HG03103 (cell line): ENCODE data around the gene NUB1.

Experiments
- ATAC-seq: cut with Tn5 transposase; IDR thresholded peaks from one replicate; pipeline ENCODE4 v1.9.1; 2021; ENCODE audit warnings: low read depth; ENCODE audit not compliant: unreplicated experiment

Gene NUB1

GRCh38 chr7:151386301-151387160, 44.9 kb downstream of the NUB1 start:
- ATAC-seq = no peak

GRCh38 chr7:151387161-151388006, 45.8 kb downstream of the NUB1 start:
- ATAC-seq = no peak

DNA sequence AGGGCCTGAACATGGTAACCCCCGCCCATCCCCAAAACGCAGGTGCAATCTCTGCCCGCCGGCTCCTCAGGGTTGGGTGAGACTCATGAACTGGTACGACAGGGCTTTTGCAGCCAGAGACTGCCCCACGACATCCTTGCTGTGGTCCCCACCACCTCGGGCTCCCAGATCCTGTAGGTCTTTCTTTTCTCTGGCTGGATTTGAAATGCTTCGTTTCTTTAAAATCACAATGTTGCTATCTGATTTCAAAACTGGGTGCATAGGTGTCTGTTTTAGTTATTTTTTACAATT, 46.3 kb downstream of the NUB1 start:
- ATAC-seq = no peak

DNA sequence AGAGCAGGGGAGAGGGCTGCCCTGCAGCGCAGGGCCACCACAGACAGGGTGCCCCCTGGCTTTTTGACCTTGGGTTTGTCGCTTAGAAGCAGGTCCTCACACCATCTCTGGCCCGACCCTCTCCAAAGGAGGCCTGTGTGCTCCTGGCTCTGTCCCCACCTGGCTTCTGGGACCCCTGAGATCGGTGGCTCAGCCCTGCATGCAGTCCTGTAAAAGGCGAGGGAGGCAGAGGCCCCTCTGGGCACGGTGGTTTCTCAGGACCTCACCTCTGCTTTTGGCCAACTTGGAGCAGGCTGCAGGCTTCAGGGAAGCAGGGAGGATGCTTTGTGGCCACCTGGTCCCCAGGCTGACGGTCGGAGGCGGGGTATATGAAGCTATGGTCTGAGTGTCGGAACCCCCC, 46.8 kb downstream of the NUB1 start:
- no peak for ATAC-seq

DNA sequence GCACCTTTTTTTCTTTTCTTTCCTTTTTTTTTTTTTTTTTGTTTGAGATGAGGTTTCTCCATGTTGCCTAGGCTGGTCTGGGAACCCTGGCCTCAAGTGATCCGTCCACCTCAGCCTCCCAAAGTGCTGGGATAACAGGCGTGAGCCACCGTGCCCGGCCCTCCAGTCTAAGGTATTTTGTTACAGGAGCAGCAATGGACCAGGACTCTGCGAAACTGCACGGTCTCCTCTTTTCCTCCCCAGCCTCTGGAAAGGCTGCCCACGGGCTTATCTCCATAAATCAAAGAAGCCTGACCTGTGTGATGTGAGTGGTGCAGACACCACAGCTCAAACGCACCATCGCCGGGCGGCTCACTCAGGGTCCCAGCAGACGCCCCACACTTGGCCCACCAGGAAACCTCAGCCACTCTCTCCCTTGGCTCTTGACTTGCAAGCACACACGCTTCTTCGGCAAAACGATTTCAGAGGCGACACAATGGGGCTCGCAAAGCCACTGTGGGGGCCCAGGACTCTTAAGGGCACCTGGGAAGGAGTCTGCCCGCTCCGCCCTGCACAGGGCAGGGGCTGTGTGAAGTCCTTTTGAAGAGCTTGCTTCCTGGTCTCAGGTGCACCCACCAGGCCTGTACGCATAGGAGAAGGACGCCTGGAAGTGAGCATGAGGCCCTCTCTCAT, 47.6 kb downstream of the NUB1 start:
- ATAC-seq = no peak

DNA sequence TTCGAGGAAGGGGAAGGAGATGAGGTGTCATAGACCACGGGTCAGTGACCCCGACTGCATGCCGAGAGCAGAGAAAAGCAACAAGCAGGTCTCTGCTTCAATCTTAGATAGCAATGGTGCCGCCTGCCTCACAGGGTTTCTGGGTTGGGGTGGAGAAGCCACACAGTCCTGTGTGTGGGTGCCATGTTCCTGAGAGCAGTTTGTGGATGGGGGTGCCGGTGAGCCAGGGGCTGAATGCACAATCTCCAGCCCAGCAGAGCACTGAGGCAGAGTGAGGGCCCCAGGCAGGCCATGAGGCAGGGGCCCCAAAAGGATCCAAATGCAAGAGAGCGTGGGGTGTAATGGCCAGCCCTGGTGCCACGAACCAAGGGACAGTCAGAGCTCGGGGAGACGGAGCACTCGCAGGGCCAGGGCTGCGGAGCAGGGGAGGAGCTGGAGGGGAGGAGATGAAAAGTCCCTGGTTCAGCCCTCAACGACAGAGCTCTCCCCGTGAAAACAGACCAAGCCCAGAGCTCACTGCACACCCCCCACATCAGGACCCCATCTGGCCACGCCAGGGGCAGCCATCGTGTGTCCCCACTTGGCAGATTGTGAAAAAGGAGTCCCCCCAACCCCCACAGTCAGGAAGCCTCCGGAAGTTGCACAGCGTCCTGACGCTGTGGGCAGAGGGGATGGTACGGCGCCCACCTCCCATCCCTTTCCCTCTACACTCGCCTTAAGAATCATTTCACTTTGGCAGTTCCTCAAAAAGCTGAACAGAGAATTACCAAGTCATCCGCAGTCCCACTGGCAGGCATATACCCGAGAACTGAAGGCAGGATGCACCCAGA, 48.4 kb downstream of the NUB1 start:
- ATAC-seq = no peak

GRCh38 chr7:151390598-151391357, 49.2 kb downstream of the NUB1 start:
- ATAC-seq = no peak

DNA sequence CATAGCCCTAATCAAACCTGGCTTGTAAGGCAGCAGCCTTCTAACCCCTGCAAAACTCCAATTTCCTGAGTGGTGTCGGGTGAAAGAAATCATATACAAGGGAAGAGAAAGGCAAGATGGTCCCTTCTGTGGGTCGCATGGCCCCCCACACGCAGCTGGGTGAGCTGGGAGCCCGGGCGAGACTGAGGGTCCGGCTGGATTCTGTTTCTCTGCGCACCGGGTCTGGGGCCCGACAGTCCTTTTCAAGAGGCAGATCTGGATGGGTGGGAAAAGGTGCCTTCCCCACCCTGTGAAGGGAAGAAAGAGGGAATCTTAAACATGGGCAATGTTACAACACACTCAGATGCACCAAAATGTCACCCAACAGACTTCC, 49.7 kb downstream of the NUB1 start:
- ATAC-seq = no peak

GRCh38 chr7:151392002-151392401, 50.4 kb downstream of the NUB1 start:
- ATAC-seq = no peak

- no peak for ATAC-seq
Observed at GRCh38 chr7:151392426-151392825, 50.8 kb downstream of the NUB1 start.

DNA sequence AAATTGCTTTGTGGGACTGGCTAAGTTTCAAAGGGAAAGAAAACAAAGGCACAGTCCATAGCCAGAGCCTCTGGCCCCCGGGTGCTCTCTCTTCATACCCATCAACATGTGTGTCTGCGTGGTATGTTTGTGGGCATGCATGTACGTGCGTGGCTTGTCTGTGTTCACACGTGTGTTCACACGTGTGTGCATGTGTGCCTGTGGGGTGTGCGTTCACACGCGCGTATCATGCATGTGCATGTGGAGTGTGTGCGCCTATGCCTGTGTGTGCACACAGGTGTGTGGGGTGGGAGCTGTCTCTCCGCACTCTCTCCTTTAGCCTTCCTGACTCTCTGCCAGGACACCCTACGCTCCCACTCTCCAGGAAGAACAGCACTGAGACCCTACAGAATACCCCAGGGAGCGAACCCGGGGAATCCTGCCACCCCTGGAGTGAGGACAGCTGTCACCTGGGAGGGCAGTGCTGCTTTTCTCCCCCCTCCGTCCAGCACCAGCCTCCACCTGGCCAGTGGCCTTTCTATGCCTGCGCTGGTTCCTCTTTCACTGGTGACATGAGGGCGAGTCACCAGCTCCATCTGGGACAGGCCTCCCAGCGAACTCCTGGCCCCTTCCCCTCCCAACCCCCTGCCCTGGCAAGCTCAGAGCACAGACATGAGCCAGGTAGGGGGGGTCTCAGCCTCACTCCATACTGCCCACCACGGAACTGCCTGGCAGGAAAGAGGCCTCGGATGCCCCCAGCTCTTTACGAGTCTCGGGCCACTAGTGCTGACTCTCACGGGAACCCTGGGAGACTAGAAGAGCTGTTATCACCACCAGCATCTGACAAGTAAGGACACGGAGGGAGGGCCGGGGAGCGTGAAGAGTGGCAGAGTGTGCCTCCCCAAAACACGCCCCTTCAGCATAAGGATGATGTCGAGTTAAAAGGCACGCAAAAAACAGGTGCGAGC, 51.7 kb downstream of the NUB1 start:
- no peak for ATAC-seq

DNA sequence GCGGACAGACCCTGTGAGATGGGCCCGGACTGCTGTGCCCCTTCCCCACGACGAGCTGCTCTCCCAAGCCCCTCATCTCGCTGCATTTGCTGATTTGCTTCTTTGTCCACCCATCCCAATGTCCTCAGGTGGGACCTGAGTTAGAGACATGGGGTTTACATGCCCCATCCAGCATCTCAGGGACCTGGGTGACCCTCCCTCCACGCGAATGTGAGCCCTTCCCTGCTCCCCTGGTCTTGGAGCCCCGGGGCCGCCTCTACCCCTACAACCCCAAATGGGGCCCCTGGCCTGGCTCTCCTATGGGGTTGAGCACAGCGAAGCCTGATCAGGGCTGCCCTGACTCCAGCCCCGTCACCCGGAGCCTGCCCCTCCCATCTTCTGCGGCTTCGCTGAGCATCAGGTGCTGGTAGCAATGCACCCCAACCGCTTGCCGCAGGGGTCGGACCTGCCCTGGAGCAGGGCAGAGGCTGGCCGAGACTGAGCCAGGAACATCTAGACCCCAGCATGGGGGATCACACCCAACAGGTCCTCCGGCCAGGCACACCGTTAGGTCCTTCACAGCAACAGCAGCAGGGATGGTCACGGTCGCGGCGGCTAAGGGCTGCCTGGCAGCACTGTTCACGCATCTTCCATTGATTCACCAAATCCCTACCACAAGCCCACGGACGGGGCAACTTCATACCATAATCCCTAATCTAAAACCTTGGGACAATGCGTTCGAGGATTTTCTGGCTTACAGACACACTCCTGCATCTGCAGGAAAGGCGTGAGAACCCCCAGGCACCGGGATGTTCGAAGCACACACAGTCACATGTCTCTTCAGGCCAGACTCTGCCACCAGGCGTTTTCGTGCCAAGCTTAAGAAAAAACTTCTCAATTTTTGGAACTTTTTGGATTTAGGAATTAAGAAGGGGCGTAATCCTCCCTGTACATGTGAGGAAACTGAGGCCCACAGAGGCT, 52.7 kb downstream of the NUB1 start:
- ATAC-seq = no peak

- no peak for ATAC-seq
Observed at GRCh38 chr7:151395036-151395367, 53.4 kb downstream of the NUB1 start.

DNA sequence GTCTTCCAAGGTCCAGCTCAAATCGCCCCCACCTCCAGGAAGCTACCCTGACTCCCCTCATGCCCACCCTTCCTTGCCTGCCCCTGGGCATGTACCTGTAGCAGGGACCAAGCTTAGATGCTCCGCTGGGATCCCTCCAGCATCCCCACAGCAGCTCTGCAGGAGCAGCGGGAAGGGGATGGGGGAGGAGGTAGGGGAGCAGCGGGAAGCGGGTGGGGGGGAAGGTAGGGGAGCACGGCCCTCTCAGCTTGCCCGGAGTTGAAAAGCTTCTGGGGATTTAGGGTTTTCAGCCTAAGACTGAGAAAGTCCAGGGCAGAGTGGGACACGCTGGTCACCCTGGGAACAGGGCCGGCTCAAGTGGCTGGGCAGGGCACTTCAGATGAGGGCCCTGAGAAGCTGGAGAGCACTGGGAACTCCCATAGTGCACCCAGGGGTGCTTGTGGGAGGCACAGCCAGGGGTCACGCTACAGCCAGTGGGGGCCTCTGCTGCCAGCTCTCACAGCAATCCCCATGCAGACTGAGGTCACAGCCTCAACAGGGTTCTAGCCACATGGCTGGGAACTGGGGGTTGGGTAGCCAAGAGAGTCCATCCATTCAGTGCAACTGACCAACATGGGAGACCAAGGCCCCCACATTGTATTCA, 54.8 kb downstream of the NUB1 start:
- ATAC-seq = no peak

DNA sequence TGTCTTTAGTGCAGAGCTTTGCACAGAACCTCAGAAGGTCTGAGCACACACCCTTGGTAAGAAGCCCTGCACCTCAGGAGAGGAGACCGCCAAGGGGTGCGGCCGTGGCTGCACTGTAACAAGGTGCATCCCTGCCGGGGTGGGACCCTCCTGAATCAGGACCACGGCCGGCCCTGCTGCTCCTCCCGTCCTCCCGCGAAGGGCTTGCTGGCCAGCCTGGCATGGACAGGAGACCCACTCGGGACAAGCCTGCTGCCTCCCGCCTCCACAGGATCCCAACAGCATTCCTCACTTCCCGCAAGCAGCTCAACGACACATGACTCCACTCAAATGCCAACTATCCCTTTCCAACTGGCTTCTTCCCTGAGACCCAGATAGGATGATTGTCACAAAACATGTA, 55.4 kb downstream of the NUB1 start:
- ATAC-seq = no peak

DNA sequence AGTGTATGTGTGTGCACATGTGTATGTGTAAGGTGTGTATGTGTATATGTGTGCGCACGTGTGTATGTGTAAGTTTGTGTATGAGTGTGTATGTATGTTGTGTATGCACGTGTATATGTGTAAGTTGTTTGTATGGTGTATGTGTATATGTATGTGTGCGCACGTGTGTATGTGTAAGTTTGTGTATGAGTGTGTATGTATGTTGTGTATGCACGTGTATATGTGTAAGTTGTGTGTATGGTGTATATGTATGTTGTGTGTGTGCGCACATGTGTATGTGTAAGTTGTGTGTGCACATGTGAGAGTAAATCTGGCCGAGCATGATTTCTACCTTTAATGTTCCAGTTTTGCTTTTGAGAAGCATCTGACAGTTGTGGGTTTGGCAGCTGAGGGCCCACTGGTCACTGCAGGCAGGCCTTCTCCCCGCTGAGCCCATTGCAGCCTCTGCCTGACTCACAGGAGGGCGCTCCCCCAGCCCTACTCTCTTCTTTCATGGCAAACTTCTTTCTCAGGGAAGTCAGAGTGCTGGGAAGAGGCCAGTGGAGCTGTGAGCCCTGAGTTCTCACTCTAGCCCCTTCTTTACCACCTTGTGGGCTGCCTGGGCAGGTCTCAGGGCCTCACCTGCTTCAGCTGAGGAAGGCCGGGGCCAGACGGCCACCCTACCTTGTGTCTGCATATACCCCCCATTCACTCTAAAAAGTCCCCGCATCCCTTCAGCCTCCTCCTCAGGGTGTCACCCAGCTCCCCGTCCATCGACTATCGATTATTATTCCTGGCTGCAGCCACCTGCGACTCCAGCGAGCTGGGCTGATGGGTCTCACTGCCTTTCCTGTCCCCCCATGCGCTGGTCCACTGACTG, 57.1 kb downstream of the NUB1 start:
- no peak for ATAC-seq

GRCh38 chr7:151399305-151399601, 57.6 kb downstream of the NUB1 start:
- no peak for ATAC-seq
